PC-3 (cell line): Measurements from ENCODE around the gene PHC3.

ENCODE experiments used
- EZH2 ChIP-seq: fragments of 300-600 bp; sonication (generic); IDR thresholded peaks from one replicate; pipeline ENCODE4 v1.6.1; 2017; ENCODE audit warnings: antibody characterized with exemption, mild to moderate bottlenecking, low read length; ENCODE audit not compliant: unreplicated experiment
- EZH2phosphoT487 ChIP-seq: fragments of 300-600 bp; sonication (generic); IDR thresholded peaks from 2 replicates; pipeline ENCODE4 v1.6.1; 2018; ENCODE audit warnings: mild to moderate bottlenecking, antibody characterized with exemption, low read length, borderline replicate concordance
- TF ChIP-seq, protein P1 (sequence below): fragments of 300-600 bp; sonication (generic); conservative IDR thresholded peaks from 2 replicates; pipeline ENCODE4 v1.5.1; 2017; ENCODE audit warnings: antibody characterized with exemption, low read depth, mild to moderate bottlenecking, low read length

DNA sequence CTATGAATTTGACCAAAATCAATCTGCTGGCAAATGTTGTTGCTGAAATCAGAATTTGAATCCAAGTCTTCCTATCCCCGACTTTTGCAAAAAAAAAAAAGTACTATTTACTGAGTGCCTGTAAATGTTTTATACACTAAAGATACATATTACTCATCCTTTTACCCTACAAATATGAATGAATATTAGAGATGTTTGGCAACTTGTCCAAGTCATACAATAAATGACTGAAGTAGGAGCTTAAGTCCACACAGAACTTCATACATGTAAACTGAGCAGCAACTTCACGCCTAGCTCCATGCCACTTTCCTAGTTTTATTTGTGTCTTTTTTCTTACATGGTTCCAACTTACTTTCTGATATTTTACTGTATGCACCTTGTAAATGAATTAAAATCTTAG, 39.2 kb downstream of the PHC3 start:
- TF ChIP-seq, protein P1, sequence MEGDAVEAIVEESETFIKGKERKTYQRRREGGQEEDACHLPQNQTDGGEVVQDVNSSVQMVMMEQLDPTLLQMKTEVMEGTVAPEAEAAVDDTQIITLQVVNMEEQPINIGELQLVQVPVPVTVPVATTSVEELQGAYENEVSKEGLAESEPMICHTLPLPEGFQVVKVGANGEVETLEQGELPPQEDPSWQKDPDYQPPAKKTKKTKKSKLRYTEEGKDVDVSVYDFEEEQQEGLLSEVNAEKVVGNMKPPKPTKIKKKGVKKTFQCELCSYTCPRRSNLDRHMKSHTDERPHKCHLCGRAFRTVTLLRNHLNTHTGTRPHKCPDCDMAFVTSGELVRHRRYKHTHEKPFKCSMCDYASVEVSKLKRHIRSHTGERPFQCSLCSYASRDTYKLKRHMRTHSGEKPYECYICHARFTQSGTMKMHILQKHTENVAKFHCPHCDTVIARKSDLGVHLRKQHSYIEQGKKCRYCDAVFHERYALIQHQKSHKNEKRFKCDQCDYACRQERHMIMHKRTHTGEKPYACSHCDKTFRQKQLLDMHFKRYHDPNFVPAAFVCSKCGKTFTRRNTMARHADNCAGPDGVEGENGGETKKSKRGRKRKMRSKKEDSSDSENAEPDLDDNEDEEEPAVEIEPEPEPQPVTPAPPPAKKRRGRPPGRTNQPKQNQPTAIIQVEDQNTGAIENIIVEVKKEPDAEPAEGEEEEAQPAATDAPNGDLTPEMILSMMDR: no peak
- TF ChIP-seq EZH2: no peak
- TF ChIP-seq EZH2phosphoT487: no peak
